Activated CD4-positive, alpha-beta T cell treated with anti-CD3 and anti-CD28 coated beads, Interleukin-2, amount 50 U/mL, for 16 hours (primary cell): ENCODE results near the gene OR4C6.

Experiments used
- DNase-seq: peaks from one replicate; pipeline ENCODE4 v3.0.0-alpha.2; 2020

Gene OR4C6

GRCh38 chr11:55661901-55662300 is at the start of gene OR4C6:
Gene OR4C6 (plus strand): TSS chr11:55662201. CDS start chr11:55665167, 2,966 bp downstream.
- no peak for DNase-seq

GRCh38 chr11:55624531-55624930 is 37.5 kb upstream of the OR4C6 start:
- DNase-seq: no peak

GRCh38 chr11:55634813-55635212 is 27.2 kb upstream of the OR4C6 start, which contains the start of gene OR4P4:
Gene OR4P4 (plus strand): TSS chr11:55635113.
- no peak for DNase-seq

GRCh38 chr11:55648027-55648426 is 14.0 kb upstream of the OR4C6 start, which contains the start of gene OR4S2:
Gene OR4S2 (plus strand): TSS chr11:55648327. CDS start chr11:55650904, 2,577 bp downstream.
- no peak for DNase-seq

DNA sequence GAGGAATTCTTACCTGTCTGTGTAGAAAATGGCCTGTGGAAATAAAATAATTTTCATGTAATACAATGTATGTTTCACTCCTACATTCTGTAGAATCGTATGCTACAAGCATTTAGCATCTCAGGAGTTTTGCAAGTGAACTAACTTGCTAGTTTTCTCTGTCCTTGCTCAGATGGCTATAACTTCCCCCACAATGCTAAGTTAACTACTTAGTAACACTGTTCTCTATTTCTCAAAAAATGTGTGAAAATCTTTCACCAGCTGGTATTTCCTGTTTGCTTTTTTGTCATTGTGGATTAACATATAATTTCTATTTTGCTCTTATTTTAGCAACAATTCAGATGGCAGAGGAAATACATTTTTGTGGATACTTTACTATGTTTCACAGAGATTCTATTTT is 9.4 kb upstream of the OR4C6 start:
- DNase-seq: no peak

DNA sequence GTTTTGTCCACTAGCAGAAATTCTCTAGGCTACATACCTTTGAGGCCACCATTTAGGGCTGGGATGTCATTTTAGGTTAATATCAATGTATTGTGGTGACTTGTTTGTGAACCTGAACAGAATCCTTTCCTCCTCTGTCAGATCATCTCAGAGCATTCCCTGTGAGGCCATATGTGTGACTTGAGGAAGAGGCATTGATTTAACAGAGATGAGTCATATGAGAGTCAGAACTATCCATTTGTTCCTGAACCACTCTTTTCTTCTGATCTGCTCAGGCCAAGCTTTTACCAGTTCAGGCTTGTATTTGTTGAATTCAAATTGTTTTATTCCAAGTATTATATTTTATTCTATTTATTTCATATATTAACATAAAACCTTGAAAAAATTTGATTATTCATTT is 6.9 kb upstream of the OR4C6 start:
- DNase-seq: no peak

GRCh38 chr11:55658031-55658573 is 3.9 kb upstream of the OR4C6 start:
- no peak for DNase-seq

- DNase-seq: no peak
These were observed 3.4 kb upstream of the OR4C6 start for GRCh38 chr11:55658608-55659007.

DNA sequence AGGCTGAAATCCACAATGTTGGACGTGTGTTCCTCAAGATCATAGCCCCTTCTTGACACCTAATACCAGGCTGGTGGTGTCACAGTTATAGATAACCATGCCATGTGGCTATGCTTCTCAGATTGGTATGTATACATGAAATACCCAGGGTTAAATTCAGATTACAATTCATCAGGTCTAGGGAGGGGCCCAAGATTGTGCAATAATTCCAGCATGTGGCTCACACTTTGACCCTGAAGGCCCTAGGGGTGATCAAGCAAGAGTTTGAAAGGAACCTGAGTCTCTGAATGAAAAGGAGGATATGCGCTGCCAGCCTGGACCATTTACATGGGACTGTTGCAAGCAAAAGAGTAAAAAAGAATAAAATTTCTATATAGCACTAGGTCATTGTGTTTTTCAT is 7.4 kb downstream of the OR4C6 start:
- DNase-seq: no peak

GRCh38 chr11:55673860-55674259 is 11.9 kb downstream of the OR4C6 start:
- DNase-seq: no peak

DNA sequence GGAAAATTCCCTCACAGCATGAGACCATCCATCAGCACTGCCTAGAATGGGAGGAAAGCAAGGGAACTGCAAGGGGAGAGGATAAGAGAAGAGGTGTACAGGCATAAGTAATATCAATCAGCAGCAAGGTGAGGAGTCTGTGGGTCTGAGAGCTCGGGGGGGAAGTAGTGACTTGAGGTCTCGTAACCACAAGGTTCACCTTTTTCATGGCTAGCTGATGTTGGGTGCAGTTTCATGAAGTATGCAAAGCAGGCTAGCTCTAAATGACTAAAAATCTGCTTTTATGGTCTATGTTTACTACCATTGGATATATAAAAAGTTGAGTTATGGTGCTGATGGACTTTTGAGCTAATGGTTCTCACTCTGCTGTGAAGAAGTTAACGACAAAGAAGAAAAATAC is 35.8 kb downstream of the OR4C6 start:
- DNase-seq: no peak

DNA sequence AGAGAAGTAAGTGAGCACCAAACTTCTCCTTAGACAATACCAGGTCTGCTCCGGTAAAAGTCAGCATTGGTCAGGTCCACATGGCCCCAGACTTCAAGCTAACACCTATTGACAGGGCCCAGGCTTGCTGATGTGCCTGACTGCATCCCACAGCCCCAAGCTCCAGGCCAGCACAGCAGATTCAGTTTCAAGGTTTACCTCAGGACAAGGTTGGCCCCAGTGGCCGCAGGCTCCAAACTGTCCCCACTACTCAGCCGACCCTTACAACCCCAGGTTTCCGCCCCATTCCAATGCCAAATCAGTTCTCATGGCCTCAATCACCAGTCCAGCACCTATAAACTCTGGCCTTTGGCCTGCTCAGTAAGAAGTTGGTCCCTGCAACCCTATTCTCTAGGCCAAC is 39.4 kb downstream of the OR4C6 start:
- no peak for DNase-seq

DNA sequence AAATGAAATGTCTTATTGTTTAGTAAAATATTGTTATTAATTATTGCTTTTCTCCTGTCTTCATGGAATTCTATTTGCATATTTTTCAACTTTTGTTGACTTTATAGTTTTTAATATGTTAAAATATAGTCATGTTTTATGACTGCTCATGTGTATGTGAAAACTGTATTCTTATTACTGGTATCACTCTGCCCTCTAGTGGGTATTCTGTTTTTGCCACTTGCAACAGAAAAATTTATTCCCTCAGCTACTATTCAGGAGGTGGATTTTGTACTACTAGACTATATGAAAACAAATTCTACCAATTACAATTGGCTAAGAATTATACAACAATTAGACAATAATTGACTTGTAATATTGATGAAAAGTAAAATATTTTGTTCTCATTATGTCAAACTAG is 45.0 kb downstream of the OR4C6 start:
- peak; percentile 38 for DNase-seq

- peak; percentile 10 for DNase-seq
These were observed 53.2 kb downstream of the OR4C6 start for GRCh38 chr11:55714982-55715888.
